NCI-H2171 treated with DMSO at 0.1 percent for 48 hours (cell line): ENCODE data around the gene SERPINB10.
A peak's percentile ranks its signal among the peaks of the same experiment; 100 is the strongest.
"Not testable (repeated sequence)": the region's sequence is repeated elsewhere in the genome, so short reads cannot be mapped to it uniquely, and the experiment has no call there.

Experiments
- DNase-seq: peaks from one replicate; lab custom pipeline; 2025; lab: John Stamatoyannopoulos, UW

SERPINB10 gene

GRCh38 chr18:63892566-63892965 lies 15.2 kb upstream of the SERPINB10 start:
- DNase-seq = no peak

- DNase-seq = no peak
These were observed 13.5 kb upstream of the SERPINB10 start for GRCh38 chr18:63894106-63894772.

GRCh38 chr18:63895190-63895589 lies 12.6 kb upstream of the SERPINB10 start:
- DNase-seq = no peak

- DNase-seq = no peak
These were observed 10.7 kb upstream of the SERPINB10 start for GRCh38 chr18:63897072-63897471.

GRCh38 chr18:63899206-63899605 lies 8.6 kb upstream of the SERPINB10 start:
- DNase-seq = no peak

GRCh38 chr18:63903851-63904570 lies 3.7 kb upstream of the SERPINB10 start:
- DNase-seq = no peak

- DNase-seq = no peak
These were observed 3.1 kb upstream of the SERPINB10 start for GRCh38 chr18:63904694-63905093.

- peak; percentile 88 for DNase-seq
These were observed 2.4 kb upstream of the SERPINB10 start for GRCh38 chr18:63905361-63905760.

- no peak for DNase-seq
These were observed 1.7 kb upstream of the SERPINB10 start for GRCh38 chr18:63906056-63906455.

- DNase-seq = no peak
These were observed 1.1 kb downstream of the SERPINB10 start for GRCh38 chr18:63908858-63909257.

- no peak for DNase-seq
These were observed 2.1 kb downstream of the SERPINB10 start for GRCh38 chr18:63909870-63910269.

GRCh38 chr18:63917817-63918216 lies 10.1 kb downstream of the SERPINB10 start:
- DNase-seq = no peak

- DNase-seq = no peak
These were observed 14.3 kb downstream of the SERPINB10 start for GRCh38 chr18:63922049-63922448.

- DNase-seq = no peak
These were observed 16.8 kb downstream of the SERPINB10 start for GRCh38 chr18:63924551-63924950.

GRCh38 chr18:63928331-63928730 lies 20.6 kb downstream of the SERPINB10 start:
- DNase-seq = no peak

- not testable (repeated sequence) for DNase-seq
These were observed 21.6 kb downstream of the SERPINB10 start for GRCh38 chr18:63929369-63929768.

GRCh38 chr18:63930773-63931354 lies 23.1 kb downstream of the SERPINB10 start:
- no peak for DNase-seq

GRCh38 chr18:63936156-63936931 lies 28.6 kb downstream of the SERPINB10 start:
- peak; percentile 57 for DNase-seq

- no peak for DNase-seq
These were observed 29.2 kb downstream of the SERPINB10 start for GRCh38 chr18:63936932-63937393.

- no peak for DNase-seq
These were observed 32.2 kb downstream of the SERPINB10 start for GRCh38 chr18:63940008-63940407.

GRCh38 chr18:63940543-63941050 lies 32.8 kb downstream of the SERPINB10 start:
- DNase-seq = not testable (repeated sequence)
